Measurements from ENCODE around the gene KCTD15. TPM values are rescaled to one million over a fixed set of nuclear protein-coding genes. Genes with fewer than 3 reads are reported as not detected.

Gene KCTD15
- total and polyA plus RNA-seq, 2 of the 4 experiments (the other 2 are of a cell fraction): 16.3 to 19.6 TPM

DNA sequence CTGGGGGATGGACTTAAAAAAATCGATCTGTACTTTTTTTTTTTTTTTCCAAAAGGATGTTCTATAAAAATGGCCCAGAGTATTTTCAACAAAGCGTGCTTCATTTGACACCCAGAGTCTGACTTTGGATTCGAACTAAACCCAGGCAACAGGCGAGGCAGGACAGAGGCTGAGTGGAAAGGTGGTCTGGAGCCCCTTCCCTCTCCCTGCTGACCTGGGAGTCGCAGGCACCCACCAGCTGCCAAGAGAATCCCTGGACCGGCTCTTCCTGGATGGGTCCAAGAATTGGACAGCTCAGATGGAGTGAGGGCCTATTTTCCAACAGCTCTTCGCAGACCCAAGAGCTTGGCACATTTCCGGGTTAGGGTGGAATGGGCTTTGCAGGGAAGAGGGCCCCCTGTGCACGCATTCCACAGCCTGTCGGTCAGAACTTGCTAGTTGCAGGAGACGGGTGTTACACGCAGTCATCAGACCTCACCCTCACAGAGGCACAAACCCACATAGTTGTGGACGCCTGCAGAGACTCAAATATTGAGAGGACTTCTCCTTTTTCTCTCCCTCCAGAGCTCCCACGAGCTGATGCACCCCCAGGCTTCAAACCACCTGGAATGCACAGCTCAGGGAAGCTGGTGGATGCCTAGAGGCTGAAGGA lies 15.2 kb downstream of the KCTD15 start:
- in situ Hi-C loops (cut with MboI; ENCODE audit: low sequenced_read_pairs): no loop called here
- POLR2A ChIA-PET (ENCODE audit: unreplicated experiment): no interaction called here

More for the DNA sequence above, 15.2 kb downstream of the KCTD15 start:
- Histone ChIP-seq H3K56ac (ENCODE audit: extremely low read depth, insufficient read depth, low read length) (no peak overlapping the region), H2BK20ac (ENCODE audit: low read depth, low read length) (no peak overlapping the region), H3K9me1 (ENCODE audit: insufficient read depth, low read length) (no peaks in the 10 kb centered on the region), H3K27ac (ENCODE audit: insufficient read depth, low read length) (no peak overlapping the region), H4K20me1 (ENCODE audit: insufficient read depth, low read length) (no peaks in the 10 kb centered on the region), H3K4ac (ENCODE audit: low read depth, low read length) (no peak overlapping the region), H3K4me2 (ENCODE audit: low read depth, low read length) (no peak overlapping the region), H3K79me1 (ENCODE audit: low read depth in 1 of 2, low read length in 2 of 2) (no peaks in the 10 kb centered on the region), H3K36me3 (ENCODE audit: control insufficient read depth, insufficient read depth, low read length) (peaks cover 27% of the 10 kb centered on the region), H3K4me3 (ENCODE audit: insufficient read depth, low read depth, low read length) (no peak overlapping the region), H2AK5ac (ENCODE audit: low read depth, low read length) (no peak overlapping the region), H3K9ac (ENCODE audit: low read depth, low read length) (no peak overlapping the region), H2AFZ (replicated peaks; ENCODE audit: low read length, poor library complexity) (no peak overlapping the region), H2AK9ac (replicated peaks; ENCODE audit: low read depth, low read length, poor library complexity) (no peak overlapping the region), H3K27me3 (ENCODE audit: control insufficient read depth, insufficient read depth, low read length) (no peaks in the 10 kb centered on the region), H3K4me1 (ENCODE audit: control insufficient read depth, insufficient read depth, low read length) (0 out of 2 replicates have a peak, but pooled peaks cover 3% of the 10 kb centered on the region), H2BK5ac (ENCODE audit: low read depth, low read length, poor library complexity, severe bottlenecking) (no peak overlapping the region), H4K5ac (ENCODE audit: low read depth, low read length) (no peak overlapping the region), H3K14ac (replicated peaks; ENCODE audit: low read depth, low read length) (no peak overlapping the region), H3K18ac (ENCODE audit: low read depth, low read length) (no peak overlapping the region), H4K91ac (ENCODE audit: insufficient read depth, low read depth, low read length) (no peak overlapping the region), H3K9me3 (ENCODE audit: control insufficient read depth, insufficient read depth, low read length) (no peaks in the 10 kb centered on the region), H3K23ac (ENCODE audit: low read depth, low read length) (no peak overlapping the region), H4K8ac (ENCODE audit: low read depth in 2 of 2, low read length in 2 of 2) (no peak overlapping the region), H2BK120ac (ENCODE audit: low read depth, low read length) (no peak overlapping the region), H2BK15ac (ENCODE audit: low read depth, low read length) (no peak overlapping the region)
- BruUV-seq (replicated peaks): no TSS peak
- DNase-seq: peak; percentile 19
- ATAC-seq (ENCODE audit: low read depth): no peak
- no peak for TF ChIP-seq CEBPB (IDR thresholded peaks at IDR 0.05; ENCODE audit: low read depth, low read length)
- TF ChIP-seq, protein P1, sequence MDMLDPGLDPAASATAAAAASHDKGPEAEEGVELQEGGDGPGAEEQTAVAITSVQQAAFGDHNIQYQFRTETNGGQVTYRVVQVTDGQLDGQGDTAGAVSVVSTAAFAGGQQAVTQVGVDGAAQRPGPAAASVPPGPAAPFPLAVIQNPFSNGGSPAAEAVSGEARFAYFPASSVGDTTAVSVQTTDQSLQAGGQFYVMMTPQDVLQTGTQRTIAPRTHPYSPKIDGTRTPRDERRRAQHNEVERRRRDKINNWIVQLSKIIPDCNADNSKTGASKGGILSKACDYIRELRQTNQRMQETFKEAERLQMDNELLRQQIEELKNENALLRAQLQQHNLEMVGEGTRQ (IDR thresholded peaks at IDR 0.05; ENCODE audit: low read depth, low read length): no peak
- TF ChIP-seq FOS (IDR thresholded peaks at IDR 0.05; ENCODE audit: low read depth, low read length): no peak
- no peak for TF ChIP-seq RFX5 (IDR thresholded peaks at IDR 0.05; ENCODE audit: low read depth, low read length)
- TF ChIP-seq POLR2A (IDR thresholded peaks at IDR 0.05; ENCODE audit: low read depth, low read length): no peak
- no peak for TF ChIP-seq MAFK (IDR thresholded peaks at IDR 0.05; ENCODE audit: low read depth, low read length)
- intact Hi-C loops (cut with micrococcal nuclease): no loop called here
- CTCF ChIA-PET: no interaction called here
- WGBS, 2 experiments (ENCODE audit: extremely low coverage in 2 of 2, insufficient read length in 1 of 2): 60% methylated on average over 1 of the region's 14 CpGs; no CpG with 5 or more reads in 1 of the 2 experiments
- dilution Hi-C loops (cut with HindIII; ENCODE audit: low sequenced_read_pairs, unreplicated experiment): no loop called here

Data from IMR-90 (cell line).